ENCODE measurements around the gene METTL16. TPM values are rescaled to one million over a fixed set of nuclear protein-coding genes. Genes with fewer than 3 reads are reported as not detected.

The METTL16 gene
- total and polyA plus RNA-seq, 11 donors, result 13.9 to 32.0 (median 24.3) TPM

- no peak for TF ChIP-seq POLR2A (IDR thresholded peaks at IDR 0.05)
- TF ChIP-seq, protein P1, sequence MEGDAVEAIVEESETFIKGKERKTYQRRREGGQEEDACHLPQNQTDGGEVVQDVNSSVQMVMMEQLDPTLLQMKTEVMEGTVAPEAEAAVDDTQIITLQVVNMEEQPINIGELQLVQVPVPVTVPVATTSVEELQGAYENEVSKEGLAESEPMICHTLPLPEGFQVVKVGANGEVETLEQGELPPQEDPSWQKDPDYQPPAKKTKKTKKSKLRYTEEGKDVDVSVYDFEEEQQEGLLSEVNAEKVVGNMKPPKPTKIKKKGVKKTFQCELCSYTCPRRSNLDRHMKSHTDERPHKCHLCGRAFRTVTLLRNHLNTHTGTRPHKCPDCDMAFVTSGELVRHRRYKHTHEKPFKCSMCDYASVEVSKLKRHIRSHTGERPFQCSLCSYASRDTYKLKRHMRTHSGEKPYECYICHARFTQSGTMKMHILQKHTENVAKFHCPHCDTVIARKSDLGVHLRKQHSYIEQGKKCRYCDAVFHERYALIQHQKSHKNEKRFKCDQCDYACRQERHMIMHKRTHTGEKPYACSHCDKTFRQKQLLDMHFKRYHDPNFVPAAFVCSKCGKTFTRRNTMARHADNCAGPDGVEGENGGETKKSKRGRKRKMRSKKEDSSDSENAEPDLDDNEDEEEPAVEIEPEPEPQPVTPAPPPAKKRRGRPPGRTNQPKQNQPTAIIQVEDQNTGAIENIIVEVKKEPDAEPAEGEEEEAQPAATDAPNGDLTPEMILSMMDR (IDR thresholded peaks at IDR 0.05), result no peak
- ATAC-seq, result no peak
- 88 to 97% (median 92%) methylated on average over 12 to 14 of the region's 14 CpGs for WGBS, 4 donors
- Histone ChIP-seq H3K36me3 (peaks cover 0 to 88% (median 65%) of the 10 kb centered on the region in 9 donors), H3K27ac (no peak overlapping the region), H3K4me1 (no peaks in the 10 kb centered on the region), H3K4me3 (no peak overlapping the region), H3K9me3 (no peaks in the 10 kb centered on the region), H3K27me3 (no peaks in the 10 kb centered on the region)
- no peak for DNase-seq
- intact Hi-C loops (cut with DNase I), result no loop called here
These were observed 135.6 kb downstream of the METTL16 start for GRCh38 chr17:2376107-2376506.

DNA sequence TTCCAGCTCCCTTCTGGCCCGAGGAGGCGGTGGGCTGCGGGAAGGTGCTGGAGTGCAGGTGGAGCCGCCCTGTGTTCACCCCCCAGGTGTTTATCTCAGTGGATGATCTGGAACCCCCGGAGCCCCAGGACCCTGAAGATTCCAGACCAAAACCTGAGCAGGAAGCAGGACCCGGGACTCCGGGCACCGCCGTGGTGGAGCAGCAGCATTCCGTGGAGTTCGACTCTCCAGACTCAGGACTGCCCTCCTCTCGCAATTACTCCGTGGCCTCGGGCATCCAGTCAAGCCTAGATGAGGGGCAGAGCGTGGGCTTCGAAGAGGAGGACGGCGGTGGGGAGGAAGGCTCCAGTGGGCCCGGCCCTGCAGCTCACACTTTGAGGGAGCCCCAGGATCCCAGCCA is 136.3 kb downstream of the METTL16 start:
- Histone ChIP-seq H3K36me3 (peaks cover 0 to 85% (median 65%) of the 10 kb centered on the region in 9 donors), H3K4me3 (no peak overlapping the region), H3K9me3 (no peaks in the 10 kb centered on the region), H3K27me3 (no peaks in the 10 kb centered on the region), H3K4me1 (no peaks in the 10 kb centered on the region), H3K27ac (no peak overlapping the region)
- ATAC-seq (no peak), DNase-seq (no peak)
- intact Hi-C loops (cut with DNase I), result no loop called here
- no peak for TF ChIP-seq POLR2A (IDR thresholded peaks at IDR 0.05)
- TF ChIP-seq, protein P1 (IDR thresholded peaks at IDR 0.05), result no peak
- WGBS, 4 donors, result 92 to 94% (median 93%) methylated on average over 9 to 19 of the region's 19 CpGs

DNA sequence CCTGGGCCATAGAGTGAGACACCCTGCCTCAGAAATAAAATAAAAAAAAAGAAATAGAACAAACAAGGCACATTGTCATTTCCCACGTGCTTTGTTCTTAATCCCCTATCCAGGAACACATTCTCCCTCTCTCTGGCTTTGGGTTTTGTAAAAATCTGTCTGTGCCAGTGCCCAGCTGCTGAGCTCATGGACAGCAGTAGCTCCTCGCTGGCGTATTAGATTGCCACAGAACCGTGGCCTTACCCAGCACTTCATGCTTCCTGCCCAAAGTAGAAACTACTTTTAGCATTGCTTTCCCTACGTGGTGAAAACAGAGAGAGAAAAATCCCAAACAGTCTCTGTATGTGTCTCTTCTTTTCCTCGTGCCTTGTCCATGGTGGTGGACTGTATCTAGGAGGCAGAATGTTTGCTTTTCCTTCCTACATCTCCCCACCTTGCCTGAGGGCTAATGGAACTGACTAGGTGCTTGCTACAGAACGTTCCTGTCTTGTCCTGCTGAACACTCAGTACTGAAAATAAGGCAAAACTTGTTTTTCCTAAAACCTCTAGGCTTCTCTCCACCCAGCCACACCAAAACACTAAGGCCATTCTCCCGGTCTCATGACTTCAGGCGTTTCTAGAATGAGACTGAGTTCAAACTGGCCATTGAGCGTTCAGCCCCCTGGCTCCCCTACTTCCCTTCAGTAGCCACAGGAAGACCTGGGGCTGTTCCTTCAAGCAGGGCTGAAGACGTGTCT is 137.0 kb downstream of the METTL16 start:
- intact Hi-C loops (cut with DNase I), result no loop called here
- Histone ChIP-seq H3K9me3 (no peaks in the 10 kb centered on the region), H3K4me1 (peaks cover 0 to 4% (median 0%) of the 10 kb centered on the region in 12 donors), H3K27me3 (no peaks in the 10 kb centered on the region), H3K36me3 (peaks cover 0 to 79% (median 65%) of the 10 kb centered on the region in 9 donors), H3K4me3 (no peak overlapping the region), H3K27ac (no peak overlapping the region)
- ATAC-seq (no peak), DNase-seq (no peak)
- no peak for TF ChIP-seq POLR2A (IDR thresholded peaks at IDR 0.05)
- TF ChIP-seq, protein P1 (IDR thresholded peaks at IDR 0.05), result no peak
- WGBS, 4 donors, result 87 to 90% (median 87%) methylated on average over 11 of the region's 11 CpGs

GRCh38 chr17:2373179-2373578 is 138.5 kb downstream of the METTL16 start:
- DNase-seq, result no peak
- TF ChIP-seq, protein P1 (IDR thresholded peaks at IDR 0.05), result no peak
- Histone ChIP-seq H3K27ac (no peak overlapping the region), H3K27me3 (no peaks in the 10 kb centered on the region), H3K4me3 (no peak overlapping the region), H3K36me3 (peaks cover 0 to 67% (median 56%) of the 10 kb centered on the region in 9 donors), H3K4me1 (peaks cover 0 to 19% (median 9%) of the 10 kb centered on the region in 12 donors), H3K9me3 (no peaks in the 10 kb centered on the region)
- 94 to 98% (median 96%) methylated on average over 15 to 18 of the region's 18 CpGs for WGBS, 4 donors
- ATAC-seq, result no peak
- intact Hi-C loops (cut with DNase I), result no loop called here

Data from heart left ventricle (tissue), 16 donors.